GM18858 (cell line): ENCODE measurements around the gene VDAC1.
"Not testable (repeated sequence)": the region's sequence is repeated elsewhere in the genome, so short reads cannot be mapped to it uniquely, and the experiment has no call there.

ENCODE experiments used
- ATAC-seq: cut with Tn5 transposase; IDR thresholded peaks from one replicate; pipeline ENCODE4 v1.9.1; 2021; ENCODE audit not compliant: unreplicated experiment

VDAC1 gene

DNA sequence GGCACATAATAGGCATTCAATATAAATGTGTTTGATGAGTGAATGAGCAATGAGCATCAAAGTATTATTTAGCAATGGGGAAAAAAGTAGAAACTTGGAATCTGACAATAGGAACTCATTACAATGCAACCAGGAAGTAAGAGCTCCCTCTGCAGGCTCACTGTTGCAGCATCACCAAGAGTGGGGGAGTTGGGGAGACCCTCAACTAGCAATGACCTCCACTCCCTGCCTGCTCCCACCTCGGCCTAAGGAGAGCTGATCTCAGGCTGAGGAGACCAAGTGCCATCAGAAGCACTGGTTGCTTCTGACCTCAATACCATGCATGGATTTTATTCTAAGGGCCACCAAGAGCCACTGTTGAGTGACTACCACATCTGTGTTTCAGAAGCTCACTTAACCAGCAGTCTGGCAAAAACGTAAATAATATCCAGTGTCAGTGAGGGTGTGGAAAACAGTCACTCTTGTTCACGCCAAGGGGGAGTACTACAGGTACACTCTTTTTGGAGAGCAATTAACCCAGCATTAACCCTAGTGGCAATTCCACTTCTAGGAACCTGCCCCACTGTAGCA is 8.0 kb downstream of the VDAC1 start:
- no peak for ATAC-seq

DNA sequence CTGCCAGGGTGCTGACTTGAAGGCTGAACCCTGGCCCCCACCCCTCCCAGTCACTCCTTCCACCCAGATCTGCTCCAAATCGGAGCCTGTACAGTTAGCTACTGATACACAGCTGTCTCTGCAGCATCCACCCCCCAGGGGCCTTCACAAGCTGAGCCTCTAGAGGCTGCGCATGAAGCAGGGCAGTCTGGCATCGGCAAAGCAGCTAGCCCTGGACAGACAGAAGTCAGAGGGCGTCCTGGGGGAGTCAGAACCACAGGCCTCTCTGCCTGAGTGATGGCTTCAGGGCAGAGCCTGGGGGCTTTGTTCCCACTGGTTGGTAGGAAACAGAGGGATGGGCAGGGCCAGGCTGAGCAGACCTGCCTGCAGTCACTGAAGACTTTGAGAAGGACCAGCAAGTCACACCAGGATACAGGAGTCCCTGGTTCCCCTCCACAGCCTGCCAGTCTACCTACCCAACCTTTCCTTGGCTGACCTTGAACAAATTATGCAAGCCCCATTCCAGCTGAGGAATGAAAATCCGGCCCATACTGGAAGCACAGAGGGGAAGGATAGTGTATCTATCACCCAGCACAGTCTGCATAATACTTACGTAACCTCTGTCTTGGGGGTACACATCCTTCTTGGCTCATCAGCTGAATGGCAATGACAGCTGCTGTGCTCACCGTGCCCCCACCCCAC is 8.8 kb downstream of the VDAC1 start:
- ATAC-seq = no peak

DNA sequence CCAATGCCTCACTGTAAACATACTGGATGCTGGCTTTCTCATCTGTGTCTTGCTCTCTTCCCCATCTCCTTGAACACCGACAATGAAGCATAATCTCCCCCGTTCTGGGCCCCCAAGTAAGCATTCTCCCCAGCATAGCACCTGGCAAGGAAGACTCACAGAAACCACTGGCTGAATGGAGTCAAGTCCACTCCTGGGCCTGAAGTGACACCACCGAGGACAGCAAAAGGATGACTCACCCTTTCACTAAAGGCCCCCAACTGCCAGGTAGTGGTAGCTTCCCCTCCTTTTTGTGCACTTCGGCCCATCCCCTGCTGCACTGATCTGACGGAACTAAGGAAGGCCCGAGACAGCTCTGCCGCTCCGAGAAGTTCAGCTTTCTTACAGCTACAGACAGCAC is 9.4 kb downstream of the VDAC1 start:
- ATAC-seq = no peak

DNA sequence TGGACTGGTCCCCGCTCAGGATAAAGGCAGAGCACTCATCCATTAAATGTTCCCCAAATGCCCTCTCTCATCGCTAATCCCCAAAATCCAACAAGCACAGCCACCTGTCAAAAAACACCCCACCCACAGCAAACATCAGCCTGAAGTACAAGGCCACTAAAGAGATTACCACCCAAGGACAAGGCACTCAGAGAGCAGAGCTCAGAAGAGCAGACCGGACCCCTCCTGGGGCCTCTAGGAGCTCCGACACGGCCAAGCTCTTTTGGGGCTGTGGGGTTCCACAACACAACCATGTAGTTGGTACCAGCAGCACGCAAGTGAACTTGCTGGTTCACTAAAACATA is 9.8 kb downstream of the VDAC1 start:
- ATAC-seq = no peak

DNA sequence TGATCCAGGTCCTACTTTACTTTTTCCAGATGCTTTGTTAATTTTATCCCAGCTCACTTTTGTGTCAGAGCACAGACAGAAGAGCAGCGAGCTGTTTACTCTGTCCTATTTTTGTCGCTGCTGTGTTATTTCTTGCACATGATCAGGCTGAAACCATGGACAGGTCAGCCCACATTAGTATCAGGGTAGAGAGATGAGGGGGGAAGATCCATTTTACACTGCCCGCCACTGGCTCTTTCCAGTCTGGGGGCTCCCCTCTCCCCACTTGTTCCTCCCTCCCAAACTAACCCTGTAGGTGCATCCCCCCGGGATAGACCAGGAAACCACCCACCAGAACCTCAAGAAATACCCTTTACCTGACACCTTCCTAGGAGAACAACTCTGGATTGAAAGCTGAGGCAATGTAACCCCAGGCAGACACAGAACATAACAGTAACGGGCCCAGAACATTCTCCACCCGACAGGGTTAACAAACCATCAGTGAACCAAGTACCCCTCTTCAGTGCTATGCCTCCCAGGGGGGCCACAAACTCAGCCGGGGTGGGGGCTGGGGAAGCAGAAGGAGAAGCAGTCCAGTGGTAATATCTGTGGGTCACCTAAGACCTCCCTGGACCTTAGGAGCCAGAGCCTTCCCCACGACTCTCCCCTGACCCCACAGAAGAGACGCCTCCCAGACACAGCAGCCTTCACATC is 10.3 kb downstream of the VDAC1 start:
- ATAC-seq = no peak

DNA sequence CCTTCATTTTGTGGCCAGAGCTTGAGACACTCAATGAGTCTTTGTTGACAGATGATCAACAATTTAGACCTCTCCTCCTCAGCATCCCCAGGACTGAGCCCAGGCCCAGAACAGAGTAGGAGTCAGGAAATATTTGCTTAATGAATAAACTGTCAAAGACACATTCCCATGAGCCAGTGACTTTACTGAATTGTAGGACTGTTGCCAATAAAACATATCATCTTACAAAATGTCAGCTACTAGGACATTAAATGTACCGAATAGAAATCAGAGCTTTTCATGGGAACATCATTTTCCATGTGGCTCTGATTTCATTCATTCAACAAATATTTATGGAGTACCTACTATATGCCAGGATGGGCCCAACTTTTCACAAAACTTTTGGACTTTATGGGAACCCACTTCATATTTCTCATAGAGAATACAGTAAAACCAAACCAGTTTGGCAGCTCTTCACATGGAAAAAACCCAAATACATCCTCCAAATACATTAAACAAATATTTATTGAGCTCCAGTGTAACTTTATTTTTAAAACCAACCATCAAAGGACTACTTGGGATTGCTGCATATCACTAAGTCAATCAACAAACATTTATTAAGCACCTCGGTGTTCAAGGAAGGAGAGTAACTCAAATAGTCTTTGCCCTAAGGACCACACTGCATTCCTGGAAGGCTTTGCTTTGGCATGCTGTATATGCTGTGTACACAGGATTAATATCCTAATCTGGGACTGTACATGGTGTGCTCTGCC is 11.4 kb downstream of the VDAC1 start:
- ATAC-seq = no peak

DNA sequence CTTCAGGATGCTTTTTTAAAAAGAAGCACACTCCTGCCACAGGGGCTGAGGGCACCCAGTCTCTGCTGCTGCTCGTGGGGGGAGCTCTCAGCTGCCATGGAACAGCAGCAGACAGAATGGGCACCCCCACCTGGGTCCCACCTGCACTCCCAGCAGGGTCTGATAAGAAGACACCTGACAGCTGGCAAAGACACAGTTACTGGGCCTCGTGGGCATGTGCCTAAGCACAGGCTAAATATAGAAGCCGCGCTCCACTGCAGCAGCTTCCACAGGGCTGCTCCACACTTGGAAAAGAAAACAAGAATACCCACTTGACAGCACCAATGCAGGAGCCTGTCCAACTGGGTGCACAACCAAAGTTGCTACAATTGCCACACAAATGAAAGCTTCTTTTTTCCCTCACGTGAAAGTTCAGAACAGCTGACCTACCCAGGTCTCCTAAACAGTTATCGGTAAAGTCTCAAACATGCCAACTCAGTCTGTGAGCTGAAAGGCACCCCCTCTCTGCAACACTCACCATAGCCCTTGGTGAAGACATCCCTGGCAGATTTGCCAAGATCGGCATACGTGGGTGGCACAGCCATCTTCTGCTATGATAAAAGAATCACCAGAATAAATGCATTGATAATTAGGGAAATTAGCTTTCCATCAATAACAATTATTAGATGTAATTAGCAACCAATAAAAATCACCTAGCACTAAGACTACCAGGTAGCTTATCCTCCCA is 12.2 kb downstream of the VDAC1 start:
- ATAC-seq = no peak

DNA sequence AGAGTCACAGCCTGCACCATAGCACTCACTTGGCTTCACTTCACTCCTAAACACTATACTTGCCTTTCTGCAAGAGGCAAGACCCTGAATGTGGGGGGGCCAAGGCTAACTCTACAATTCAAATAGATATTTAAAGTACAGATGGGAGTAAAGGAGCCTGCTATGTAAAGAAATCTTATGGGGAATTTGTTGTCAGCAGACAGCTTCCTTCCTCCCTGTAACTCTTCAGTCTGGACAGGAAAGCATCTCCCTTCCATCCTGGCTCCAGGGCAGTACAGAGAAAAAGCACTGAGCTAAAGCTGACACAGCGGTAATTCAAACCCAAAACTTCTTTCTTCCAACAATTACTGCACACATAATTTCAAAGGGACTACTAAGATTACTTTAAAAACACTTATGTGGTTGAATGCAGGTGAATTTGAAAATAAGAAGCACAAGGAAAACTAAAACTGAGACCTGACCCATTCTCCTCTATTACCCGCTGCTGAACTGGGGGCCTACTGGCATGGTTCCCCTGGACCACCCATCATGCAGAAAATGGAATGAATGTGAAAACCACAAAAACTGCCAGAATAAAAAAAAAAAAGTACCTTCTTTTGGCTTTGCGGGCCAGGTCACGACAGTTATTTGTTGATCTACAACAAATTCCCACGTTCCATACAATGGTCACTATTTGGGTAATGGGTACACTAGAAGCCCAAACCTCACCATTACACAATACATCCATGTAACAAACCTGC is 13.4 kb downstream of the VDAC1 start:
- no peak for ATAC-seq

DNA sequence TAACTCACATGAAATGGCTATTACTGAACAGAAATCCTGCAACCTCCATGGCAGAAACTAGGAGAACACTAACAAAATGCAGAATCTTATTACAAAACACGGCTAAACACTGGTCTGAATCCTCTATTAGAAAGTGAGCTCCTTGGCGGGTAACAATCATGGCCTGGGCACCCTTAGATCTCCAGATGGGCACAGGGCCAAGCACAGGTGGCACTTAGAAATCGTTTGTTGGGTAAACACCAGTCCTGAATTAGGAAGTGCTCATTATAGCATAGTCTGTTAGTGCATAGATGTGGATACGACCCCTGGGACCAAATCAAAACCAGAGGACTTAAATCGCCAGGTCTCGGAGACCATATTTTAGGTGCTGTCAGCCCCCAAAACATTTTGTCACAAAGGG is 14.4 kb downstream of the VDAC1 start:
- ATAC-seq = no peak

DNA sequence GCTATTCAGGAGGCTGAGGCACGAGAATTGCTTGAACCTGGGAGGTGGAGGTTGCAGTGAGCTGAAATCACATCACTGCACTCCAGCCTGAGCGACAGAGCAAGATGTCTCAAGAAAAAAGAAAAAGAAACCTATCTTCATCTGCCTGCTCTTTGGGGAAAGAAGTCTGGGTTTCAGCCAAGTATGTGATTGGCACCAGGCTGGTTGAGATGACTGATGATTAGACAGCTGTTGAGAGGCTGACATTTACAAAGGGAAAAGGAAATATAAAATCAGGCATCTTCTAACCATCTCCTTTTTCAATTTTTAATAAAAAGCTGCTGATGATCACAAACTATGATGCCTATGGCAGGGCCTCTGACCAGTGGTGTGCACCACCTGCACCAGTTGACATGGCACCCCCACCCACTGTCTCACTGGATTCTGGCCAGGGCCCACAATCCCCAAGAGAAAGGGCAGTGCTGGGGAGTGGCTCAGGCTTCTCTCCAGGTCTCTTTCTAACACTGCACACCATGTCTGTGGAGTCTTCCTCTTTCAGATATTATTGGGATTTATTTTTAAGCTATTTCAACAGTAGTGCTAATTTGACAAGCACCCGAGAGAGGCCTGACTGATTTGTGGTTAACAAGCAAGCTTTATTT is 19.1 kb downstream of the VDAC1 start:
- no peak for ATAC-seq

DNA sequence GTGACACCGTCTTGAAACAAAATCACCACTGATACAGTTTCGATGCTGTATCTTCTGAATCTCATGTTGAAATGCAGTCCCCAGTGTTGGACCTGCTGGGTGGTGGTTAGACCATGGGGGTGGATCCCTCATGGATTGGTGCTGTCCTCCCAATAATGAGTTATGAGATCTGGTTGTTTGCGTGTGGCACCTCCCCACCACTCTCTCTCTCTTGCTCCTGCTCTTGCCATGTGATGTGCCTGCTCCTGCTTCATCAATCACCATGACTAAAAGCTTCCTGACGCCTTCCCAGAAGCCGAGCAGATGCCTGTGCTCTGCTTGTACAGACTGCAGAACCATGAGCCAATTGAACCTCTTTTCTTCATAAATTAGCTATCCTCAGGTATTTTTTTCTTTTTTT is 21.1 kb downstream of the VDAC1 start:
- ATAC-seq = no peak

DNA sequence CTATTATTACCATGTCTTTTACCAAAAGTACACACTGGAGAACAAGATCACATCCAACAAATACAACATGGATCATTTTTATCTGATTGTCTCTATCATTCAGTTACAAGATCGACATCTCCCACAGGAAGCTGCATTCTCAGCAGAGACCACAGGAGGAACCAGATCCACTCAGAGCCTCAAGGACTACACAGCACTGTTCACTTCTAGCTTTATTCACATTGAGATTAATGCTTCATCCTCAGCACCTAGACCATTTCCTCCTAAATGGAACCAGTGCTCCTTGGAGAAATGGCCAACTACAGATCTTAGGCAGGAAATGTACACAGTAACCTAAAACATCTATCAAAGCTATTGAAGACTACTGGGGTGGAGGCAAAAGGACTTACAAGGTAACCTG is 23.1 kb downstream of the VDAC1 start:
- no peak for ATAC-seq

DNA sequence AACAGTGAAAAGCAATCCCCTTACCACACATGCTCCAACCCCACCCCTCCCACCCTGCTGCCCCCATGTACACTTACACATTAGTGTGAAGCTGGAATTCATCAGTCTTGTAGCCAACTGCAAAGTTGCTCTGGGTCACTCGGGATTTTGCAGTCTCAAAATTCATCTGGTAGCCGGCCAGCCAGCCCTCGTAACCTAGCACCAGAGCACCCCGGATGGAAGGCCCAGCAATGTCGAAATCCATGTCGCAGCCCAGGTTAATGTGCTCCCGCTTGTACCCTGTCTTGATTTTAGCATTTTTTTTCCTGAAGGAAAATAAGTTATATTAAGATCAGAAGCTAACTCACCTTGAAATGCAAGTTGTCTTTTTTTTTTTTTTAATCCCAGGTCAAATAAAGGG is 24.1 kb downstream of the VDAC1 start:
- no peak for ATAC-seq

DNA sequence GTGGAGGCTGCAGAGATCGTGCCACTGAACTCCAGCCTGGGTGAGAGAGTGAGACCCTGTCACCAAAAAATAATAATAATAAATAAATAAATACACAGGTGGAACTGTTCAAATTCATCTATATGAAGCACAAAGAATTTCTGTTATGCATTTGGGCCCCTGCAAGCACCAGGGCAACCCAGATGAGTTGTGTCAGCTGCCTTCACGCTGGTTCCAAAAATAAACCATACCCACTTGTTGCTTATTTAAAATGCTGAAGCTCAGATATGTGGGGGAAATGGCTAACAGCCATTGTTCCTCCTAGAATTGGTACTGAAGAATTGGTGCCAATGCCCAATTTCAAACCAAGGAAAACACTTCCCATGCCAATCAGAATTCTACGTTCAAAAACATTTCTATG is 25.8 kb downstream of the VDAC1 start:
- no peak for ATAC-seq

DNA sequence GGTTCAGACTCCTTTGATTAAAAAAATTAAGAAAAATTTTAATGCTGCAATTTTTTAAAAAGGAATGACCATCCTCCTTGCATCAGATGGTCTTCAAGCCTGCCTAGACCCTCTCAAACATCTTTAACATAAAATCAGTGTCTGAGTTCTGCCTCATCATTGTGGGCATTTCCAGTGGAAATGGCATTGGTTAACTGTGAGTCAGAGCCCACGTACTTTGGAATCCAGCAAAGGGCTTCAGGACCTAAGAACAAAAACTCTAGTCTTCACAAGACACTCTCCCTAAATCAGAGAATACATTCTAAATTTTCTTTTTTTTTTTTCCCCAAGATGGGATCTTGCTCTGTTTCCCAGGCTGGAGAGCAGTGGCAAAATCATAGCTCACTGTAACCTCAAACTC is 26.9 kb downstream of the VDAC1 start:
- no peak for ATAC-seq

DNA sequence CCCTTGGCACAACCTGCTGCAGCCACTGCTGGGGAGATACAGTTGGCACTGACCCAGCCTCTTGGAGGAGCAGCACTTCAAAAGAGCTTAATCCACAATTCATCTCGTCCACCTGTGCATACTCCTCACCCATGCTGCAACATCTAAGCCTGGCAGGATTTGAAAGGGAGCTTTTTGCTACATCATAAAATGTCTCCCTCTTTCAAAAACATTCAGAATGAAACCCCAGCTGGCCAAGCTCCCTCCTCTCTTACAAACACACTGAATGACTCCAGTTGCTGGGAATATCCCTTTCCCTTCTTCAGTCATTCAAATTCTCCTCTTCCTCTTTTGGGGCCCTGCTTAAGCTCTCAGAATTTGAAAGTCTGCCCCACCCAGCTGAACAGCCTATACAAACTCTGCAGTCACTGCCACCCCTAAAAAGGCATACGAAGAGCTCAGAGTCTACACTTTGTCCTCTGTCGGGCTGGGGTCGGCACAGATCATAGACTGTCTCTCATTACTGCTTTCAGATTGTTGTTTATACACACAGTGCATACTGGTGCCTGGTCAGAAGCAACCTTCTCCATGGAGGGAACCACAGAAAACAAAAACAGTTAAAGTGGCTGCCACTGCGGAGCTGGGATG is 27.5 kb downstream of the VDAC1 start:
- ATAC-seq = no peak

DNA sequence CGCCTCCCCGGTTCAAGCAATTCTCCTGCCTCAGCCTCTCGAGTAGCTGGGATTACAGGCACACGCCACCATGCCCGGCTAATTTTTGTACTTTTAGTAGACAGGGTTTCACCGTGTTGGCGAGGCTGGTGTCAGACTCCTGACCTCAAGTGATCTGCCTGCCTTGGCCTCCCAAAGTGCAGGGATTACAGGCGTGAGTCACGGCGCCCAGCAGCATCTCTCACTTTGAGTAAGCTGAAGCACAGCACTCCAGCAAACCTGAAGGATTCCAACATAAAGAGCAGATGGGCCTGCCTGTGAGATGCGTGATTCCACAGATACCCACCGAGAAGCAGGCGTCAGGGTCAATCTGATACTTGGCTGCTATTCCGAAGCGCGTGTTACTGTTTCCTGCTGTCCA is 29.2 kb downstream of the VDAC1 start:
- not testable (repeated sequence) for ATAC-seq

DNA sequence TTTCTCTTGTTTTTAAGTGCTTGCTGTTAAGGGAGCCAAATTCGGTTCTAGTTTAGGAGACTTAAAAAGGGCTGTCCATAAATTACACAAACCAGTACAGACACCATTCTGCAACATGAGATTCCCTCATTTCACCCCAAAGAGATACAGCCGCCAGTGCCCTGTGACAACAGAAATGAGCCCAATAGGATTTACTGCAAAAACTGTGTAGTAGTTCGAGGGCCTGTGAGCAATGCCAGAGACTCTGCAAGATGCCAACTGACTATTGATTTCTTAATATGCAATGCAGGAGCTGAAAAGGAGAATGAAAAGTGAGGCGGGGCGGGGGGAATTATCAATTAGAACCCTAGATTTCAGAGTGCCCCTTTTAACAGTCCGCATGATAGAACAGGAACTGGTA is 30.6 kb downstream of the VDAC1 start:
- no peak for ATAC-seq

DNA sequence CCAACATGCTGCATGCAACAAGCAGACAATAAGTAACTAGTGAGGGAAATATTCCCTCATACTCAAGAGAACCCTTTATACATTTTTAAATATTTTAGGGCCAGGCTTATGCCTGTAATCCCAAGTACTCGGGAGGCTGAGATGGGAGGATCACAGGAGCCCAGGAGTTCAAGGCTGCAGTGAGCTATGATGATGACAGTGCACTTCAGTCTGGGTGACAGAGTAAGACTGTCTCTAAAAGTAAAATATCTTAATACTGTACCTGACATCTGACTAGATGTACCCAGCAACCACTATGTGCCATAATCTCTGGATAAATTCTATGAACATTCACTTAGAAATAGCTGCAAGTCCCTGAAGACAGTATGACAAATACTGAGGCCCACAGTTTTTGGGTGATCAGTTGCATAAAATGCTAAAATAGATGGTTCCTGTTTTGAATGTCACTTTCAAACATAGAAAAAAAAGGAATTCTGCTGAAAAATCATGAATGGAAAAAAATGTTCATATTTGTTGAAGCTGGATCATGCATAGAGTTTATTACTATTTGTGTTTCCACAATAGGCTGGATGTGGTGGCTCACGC is 34.4 kb downstream of the VDAC1 start:
- ATAC-seq = no peak
